ACC112 (cell line): ENCODE measurements around the gene RGS3.
A peak's percentile ranks its signal among the peaks of the same experiment; 100 is the strongest.

Experiments
- H2AFZ ChIP-seq: fragments of 200-600 bp; sonication (generic); one replicate; pipeline ENCODE4 v1.6.0; 2017; ENCODE audit warnings: antibody characterized with exemption, low read length; ENCODE audit not compliant: unreplicated experiment
- H3K27ac ChIP-seq: fragments of 200-600 bp; sonication (generic); 2 replicates; pipeline ENCODE4 v1.5.1; 2014; ENCODE audit warnings: low read depth, mild to moderate bottlenecking, antibody characterized with exemption, low read length, moderate library complexity
- H3K27me3 ChIP-seq: fragments of 200-600 bp; sonication (generic); 2 replicates; pipeline ENCODE4 v1.6.1; 2014; ENCODE audit warnings: mild to moderate bottlenecking, antibody characterized with exemption, low read length, moderate library complexity, mixed read lengths; ENCODE audit not compliant: insufficient read depth
- H3K36me3 ChIP-seq: fragments of 200-600 bp; sonication (generic); 2 replicates; pipeline ENCODE4 v1.6.1; 2016; ENCODE audit warnings: mild to moderate bottlenecking, antibody characterized with exemption, low read length, moderate library complexity, mixed read lengths; ENCODE audit not compliant: insufficient read depth
- H3K4me1 ChIP-seq: fragments of 200-600 bp; sonication (generic); one replicate; pipeline ENCODE4 v1.6.1; 2016; ENCODE audit warnings: low read length, mixed read lengths; ENCODE audit not compliant: insufficient read depth, unreplicated experiment, control insufficient read depth
- H3K4me3 ChIP-seq: fragments of 200-600 bp; sonication (generic); 2 replicates; pipeline ENCODE4 v1.5.1; 2014; ENCODE audit warnings: mild to moderate bottlenecking, low read depth, low read length
- H3K79me2 ChIP-seq: fragments of 200-600 bp; sonication (generic); one replicate; pipeline ENCODE4 v1.6.0; 2016; ENCODE audit warnings: low read length; ENCODE audit not compliant: control insufficient read depth, unreplicated experiment, insufficient read depth

The RGS3 gene

GRCh38 chr9:113477661-113478060, 14.1 kb downstream of the RGS3 start:
- H3K79me2 ChIP-seq = no peaks in the 10 kb centered on the region
- H2AFZ ChIP-seq = no peak overlapping the region
- H3K36me3 ChIP-seq = no peaks in the 10 kb centered on the region
- H3K27ac ChIP-seq = no peak overlapping the region
- no peak overlapping the region for H3K4me3 ChIP-seq
- H3K27me3 ChIP-seq = peaks cover 34% of the 10 kb centered on the region
- peaks cover 7% of the 10 kb centered on the region for H3K4me1 ChIP-seq

DNA sequence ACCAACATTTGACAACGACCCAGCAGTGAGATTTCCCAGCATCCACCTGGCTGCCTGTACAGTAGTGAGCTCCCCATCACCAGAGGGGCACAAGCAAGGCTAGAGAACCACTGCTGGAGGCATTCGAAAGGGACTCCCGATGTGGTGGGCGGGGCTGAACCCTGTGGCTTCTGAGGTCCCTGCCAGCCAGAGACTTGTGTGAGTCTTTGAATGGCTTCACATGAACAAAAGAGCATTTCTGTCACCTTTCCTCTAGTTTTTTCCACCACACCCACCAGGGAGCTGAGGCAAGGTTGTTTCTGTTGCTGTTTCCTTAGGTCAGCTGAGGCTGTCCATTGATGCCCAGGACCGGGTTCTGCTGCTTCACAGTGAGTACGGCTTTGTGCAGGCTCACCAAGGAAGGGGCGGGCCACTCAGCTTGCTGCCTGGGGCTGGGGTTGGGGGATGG, 15.7 kb downstream of the RGS3 start:
- H2AFZ ChIP-seq = no peak overlapping the region
- H3K36me3 ChIP-seq = no peaks in the 10 kb centered on the region

GRCh38 chr9:113480612-113481011, 17.1 kb downstream of the RGS3 start:
- H3K79me2 ChIP-seq = no peaks in the 10 kb centered on the region
- peaks cover 13% of the 10 kb centered on the region for H3K4me1 ChIP-seq
- peaks cover 34% of the 10 kb centered on the region for H3K27me3 ChIP-seq
- H2AFZ ChIP-seq = no peak overlapping the region
- no peaks in the 10 kb centered on the region for H3K36me3 ChIP-seq
- H3K27ac ChIP-seq = no peak overlapping the region
- no peak overlapping the region for H3K4me3 ChIP-seq

More for the DNA sequence above, 15.7 kb downstream of the RGS3 start:
- Histone ChIP-seq H3K4me1 (peaks cover 7% of the 10 kb centered on the region), H3K79me2 (no peaks in the 10 kb centered on the region), H3K27me3 (peaks cover 34% of the 10 kb centered on the region), H3K4me3 (no peak overlapping the region), H3K27ac (no peak overlapping the region)

DNA sequence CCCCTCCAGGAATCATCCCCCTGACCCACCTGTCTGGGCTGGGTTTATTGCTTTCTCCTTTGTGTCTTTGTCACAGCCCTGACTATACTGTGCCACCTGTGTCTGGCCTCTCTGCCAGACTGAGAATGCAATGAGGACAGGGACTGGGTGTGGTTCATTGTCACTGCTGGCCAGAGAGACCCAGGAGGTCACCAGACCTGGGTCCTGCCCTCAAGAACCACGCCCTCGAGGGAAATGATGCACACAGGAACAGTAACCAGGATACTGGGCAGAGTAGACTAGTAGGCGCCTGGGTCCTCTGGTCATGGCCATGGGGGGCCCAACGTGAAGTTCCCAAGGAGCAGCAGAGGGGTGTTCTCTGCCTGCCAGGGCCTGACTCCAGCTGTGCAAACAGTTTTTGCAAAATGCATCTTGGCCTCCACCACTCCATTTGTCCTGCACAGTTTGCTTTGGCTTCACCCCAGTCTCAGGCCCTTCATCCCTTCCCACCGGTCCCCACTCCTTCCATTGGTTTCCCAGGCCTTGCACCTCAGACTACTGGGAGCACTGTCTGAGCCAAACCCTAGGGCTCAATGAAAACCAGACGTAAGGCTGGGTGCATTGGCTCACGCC, 17.8 kb downstream of the RGS3 start:
- Histone ChIP-seq H2AFZ (no peak overlapping the region), H3K4me1 (peaks cover 16% of the 10 kb centered on the region)

GRCh38 chr9:113482341-113482740, 18.8 kb downstream of the RGS3 start:
- Histone ChIP-seq H2AFZ (no peak overlapping the region), H3K79me2 (no peaks in the 10 kb centered on the region), H3K27me3 (peaks cover 24% of the 10 kb centered on the region), H3K27ac (no peak overlapping the region), H3K4me3 (no peak overlapping the region), H3K4me1 (peaks cover 16% of the 10 kb centered on the region), H3K36me3 (no peaks in the 10 kb centered on the region)

More for the DNA sequence above, 17.8 kb downstream of the RGS3 start:
- no peak overlapping the region for H3K4me3 ChIP-seq
- H3K27me3 ChIP-seq = peaks cover 34% of the 10 kb centered on the region
- no peak overlapping the region for H3K27ac ChIP-seq
- H3K79me2 ChIP-seq = no peaks in the 10 kb centered on the region
- H3K36me3 ChIP-seq = no peaks in the 10 kb centered on the region

GRCh38 chr9:113482991-113483675, 19.6 kb downstream of the RGS3 start:
- Histone ChIP-seq H3K4me1 (peaks cover 16% of the 10 kb centered on the region), H3K27me3 (peaks cover 17% of the 10 kb centered on the region), H3K27ac (no peak overlapping the region), H3K4me3 (no peak overlapping the region), H2AFZ (no peak overlapping the region), H3K79me2 (no peaks in the 10 kb centered on the region), H3K36me3 (no peaks in the 10 kb centered on the region)

DNA sequence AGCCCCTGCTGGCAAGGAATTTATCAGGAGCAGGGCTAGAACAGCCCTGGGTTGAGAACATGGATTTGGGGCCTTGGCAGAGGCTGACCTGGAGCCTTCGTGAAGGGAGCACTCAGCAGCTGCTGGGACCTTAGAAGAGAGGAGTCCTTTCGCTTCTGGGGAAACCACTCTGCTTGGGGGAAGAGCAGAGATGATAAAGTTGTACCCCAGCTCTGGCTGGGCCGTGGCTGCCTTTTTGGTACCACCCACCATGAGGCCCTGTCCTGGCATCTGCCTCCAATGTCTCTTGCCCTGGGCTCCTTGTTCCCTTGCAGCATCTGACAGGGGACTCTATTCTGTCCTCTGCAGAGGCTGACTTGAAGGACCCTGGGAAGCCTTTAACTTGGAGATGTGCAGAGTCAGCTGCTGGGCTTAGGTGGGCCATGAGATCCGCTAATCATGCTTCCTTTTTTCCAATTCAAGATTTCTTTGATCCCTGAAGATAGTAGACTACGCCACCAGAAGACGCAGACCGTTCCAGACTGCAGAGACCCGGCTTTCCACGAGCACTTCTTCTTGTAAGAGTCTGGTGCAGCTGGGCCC, 20.2 kb downstream of the RGS3 start:
- no peak overlapping the region for H3K27ac ChIP-seq
- H3K79me2 ChIP-seq = no peaks in the 10 kb centered on the region
- H3K27me3 ChIP-seq = peaks cover 10% of the 10 kb centered on the region
- no peak overlapping the region for H3K4me3 ChIP-seq
- H3K36me3 ChIP-seq = no peaks in the 10 kb centered on the region
- peaks cover 16% of the 10 kb centered on the region for H3K4me1 ChIP-seq
- no peak overlapping the region for H2AFZ ChIP-seq

DNA sequence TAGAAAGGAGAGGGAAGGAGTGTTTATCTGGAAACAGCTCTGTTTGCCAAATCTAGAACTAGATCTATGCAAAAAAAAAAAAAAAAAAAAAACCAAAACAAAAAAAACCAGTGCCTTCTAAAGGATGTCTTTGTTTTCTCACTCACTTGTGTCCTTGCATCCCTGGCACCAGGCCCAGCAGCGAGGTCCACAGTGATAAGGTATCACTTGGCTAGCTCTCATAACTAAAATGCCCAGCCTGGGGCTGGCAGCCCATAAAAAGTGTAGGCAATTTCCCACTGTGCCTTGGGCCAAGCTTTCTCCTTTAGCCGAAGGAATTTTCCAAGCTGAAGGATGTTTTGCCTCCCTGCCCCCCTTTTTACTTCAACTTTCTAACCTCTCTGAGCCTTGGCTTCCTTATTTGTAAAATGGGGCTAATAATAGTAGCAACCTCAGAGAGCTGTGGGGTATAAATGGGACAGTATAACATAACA, 20.8 kb downstream of the RGS3 start:
- Histone ChIP-seq H3K27me3 (peaks cover 5% of the 10 kb centered on the region; the same call in 1 of the 2 replicates), H3K79me2 (no peaks in the 10 kb centered on the region), H2AFZ (no peak overlapping the region), H3K4me1 (peaks cover 13% of the 10 kb centered on the region), H3K4me3 (no peak overlapping the region), H3K27ac (0 out of 2 replicates have a peak overlapping the region, but pooled peaks have one; percentile 23), H3K36me3 (no peaks in the 10 kb centered on the region)

DNA sequence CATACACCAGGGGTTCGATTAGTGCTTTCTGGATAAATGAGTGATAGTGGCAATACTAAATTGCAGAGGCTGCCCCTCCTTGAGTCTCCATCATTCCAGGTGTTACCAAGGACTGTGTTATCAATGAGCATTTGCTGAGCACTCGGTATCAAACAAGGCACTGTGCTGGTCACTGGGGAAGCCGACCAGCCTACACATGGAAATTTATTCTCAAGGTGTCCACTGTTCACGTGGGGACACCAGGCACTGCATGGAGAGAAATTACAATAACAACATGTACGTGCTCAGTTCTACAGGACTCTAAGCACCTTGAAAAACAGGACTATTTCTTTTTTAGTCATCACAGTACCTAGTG, 22.2 kb downstream of the RGS3 start:
- Histone ChIP-seq H3K79me2 (no peaks in the 10 kb centered on the region), H2AFZ (no peak overlapping the region), H3K27ac (no peak overlapping the region), H3K27me3 (no peaks in the 10 kb centered on the region), H3K4me1 (peaks cover 8% of the 10 kb centered on the region), H3K4me3 (no peak overlapping the region), H3K36me3 (no peaks in the 10 kb centered on the region)

GRCh38 chr9:113486327-113486726, 22.8 kb downstream of the RGS3 start:
- no peak overlapping the region for H3K4me3 ChIP-seq
- H3K36me3 ChIP-seq = no peaks in the 10 kb centered on the region
- H3K27me3 ChIP-seq = no peaks in the 10 kb centered on the region
- peaks cover 8% of the 10 kb centered on the region for H3K4me1 ChIP-seq
- no peak overlapping the region for H2AFZ ChIP-seq
- H3K79me2 ChIP-seq = no peaks in the 10 kb centered on the region
- no peak overlapping the region for H3K27ac ChIP-seq

DNA sequence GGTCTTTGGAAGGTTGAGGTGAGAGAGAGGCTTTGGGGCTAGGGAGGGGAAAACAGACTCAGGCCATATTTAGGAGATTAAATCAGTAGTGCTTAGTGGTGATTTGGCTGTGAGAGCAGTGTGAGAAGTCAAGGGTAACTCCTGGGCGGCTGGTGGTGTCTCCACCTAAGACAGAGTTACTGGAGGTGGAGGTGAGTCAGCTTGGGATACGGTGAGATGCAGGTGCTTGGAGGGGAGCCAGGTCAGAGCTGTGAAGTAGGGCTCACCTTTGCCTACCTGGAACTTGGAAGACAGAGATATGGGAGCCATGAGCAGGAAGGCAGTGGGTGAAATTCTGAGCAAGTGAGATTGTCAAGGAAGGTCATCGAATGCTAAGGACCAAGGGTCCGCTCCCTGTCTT, 24.5 kb downstream of the RGS3 start:
- Histone ChIP-seq H3K36me3 (no peaks in the 10 kb centered on the region), H2AFZ (no peak overlapping the region), H3K27me3 (no peaks in the 10 kb centered on the region), H3K4me1 (peaks cover 19% of the 10 kb centered on the region), H3K4me3 (no peak overlapping the region), H3K79me2 (no peaks in the 10 kb centered on the region), H3K27ac (no peak overlapping the region)
